NCI-H1417 treated with DMSO at 0.1 percent for 48 hours (cell line): ENCODE results near the gene DCDC2C.

ENCODE experiments used
- DNase-seq: peaks from one replicate; lab custom pipeline; 2025; lab: John Stamatoyannopoulos, UW

DCDC2C gene

GRCh38 chr2:3837086-3837485 is 133.7 kb downstream of the DCDC2C start:
- no peak for DNase-seq

GRCh38 chr2:3838348-3838747 is 135.0 kb downstream of the DCDC2C start:
- no peak for DNase-seq

- no peak for DNase-seq
These were observed 136.1 kb downstream of the DCDC2C start for GRCh38 chr2:3839476-3839875.

GRCh38 chr2:3840611-3841155 is 137.3 kb downstream of the DCDC2C start:
- DNase-seq = no peak

- DNase-seq = no peak
These were observed 144.2 kb downstream of the DCDC2C start for GRCh38 chr2:3847397-3848052.

- DNase-seq = no peak
These were observed 145.4 kb downstream of the DCDC2C start for GRCh38 chr2:3848776-3849175.

- no peak for DNase-seq
These were observed 145.8 kb downstream of the DCDC2C start for GRCh38 chr2:3849213-3849612.

- peak; percentile 55 for DNase-seq
These were observed 154.2 kb downstream of the DCDC2C start for GRCh38 chr2:3857576-3857975.

- peak; percentile 92 for DNase-seq
These were observed 161.8 kb downstream of the DCDC2C start for GRCh38 chr2:3864943-3865865.

- DNase-seq = no peak
These were observed 164.1 kb downstream of the DCDC2C start for GRCh38 chr2:3867469-3867868.

GRCh38 chr2:3868012-3868805 is 164.8 kb downstream of the DCDC2C start:
- DNase-seq = no peak

- DNase-seq = no peak
These were observed 166.8 kb downstream of the DCDC2C start for GRCh38 chr2:3870222-3870621.

GRCh38 chr2:3871002-3871401 is 167.6 kb downstream of the DCDC2C start:
- DNase-seq = no peak

GRCh38 chr2:3872451-3872850 is 169.1 kb downstream of the DCDC2C start:
- no peak for DNase-seq

GRCh38 chr2:3873899-3874298 is 170.5 kb downstream of the DCDC2C start:
- DNase-seq = no peak

- DNase-seq = no peak
These were observed 172.8 kb downstream of the DCDC2C start for GRCh38 chr2:3876221-3876620.

GRCh38 chr2:3876685-3877084 is 173.3 kb downstream of the DCDC2C start:
- DNase-seq = no peak

GRCh38 chr2:3885629-3886628 is 182.6 kb downstream of the DCDC2C start:
- DNase-seq = no peak

- DNase-seq = no peak
These were observed 191.6 kb downstream of the DCDC2C start for GRCh38 chr2:3895021-3895420.
